HG02798 (cell line): ENCODE data around the gene RHBDF1.
"Not testable (repeated sequence)": the region's sequence is repeated elsewhere in the genome, so short reads cannot be mapped to it uniquely, and the experiment has no call there.

ENCODE experiments used
- ATAC-seq: cut with Tn5 transposase; IDR thresholded peaks from one replicate; pipeline ENCODE4 v1.9.1; 2021; ENCODE audit warnings: mild to moderate bottlenecking; ENCODE audit not compliant: unreplicated experiment, poor library complexity

RHBDF1 gene

DNA sequence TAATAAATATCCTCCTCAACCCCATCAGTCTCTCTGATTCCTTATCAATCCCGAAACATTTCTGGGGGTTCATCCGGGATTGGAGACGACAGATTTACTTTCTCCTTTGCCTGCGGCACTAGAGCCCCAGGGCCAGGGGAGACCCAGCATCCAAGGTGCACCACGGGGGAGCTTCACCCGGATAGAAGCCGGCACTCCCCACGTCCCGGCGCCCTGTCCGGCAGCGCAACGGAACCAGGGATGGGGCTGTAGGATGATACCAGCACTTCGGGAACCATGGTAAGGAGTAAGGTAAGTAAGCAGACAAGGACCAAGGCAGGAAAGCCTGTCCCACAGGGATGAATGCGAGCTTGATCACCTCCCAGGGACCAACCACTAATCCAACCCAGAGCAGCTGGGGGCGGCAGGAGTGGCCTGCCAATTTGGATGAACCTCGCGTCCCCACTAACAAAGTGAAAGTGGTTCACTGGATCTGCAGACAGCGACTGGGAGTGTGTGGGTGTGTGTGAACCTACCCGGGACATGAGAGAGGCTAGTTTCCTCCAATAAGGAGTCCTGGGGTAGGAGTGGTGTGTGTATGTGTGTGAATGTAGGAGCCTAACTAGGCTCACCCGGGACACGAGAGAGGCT is 30.9 kb downstream of the RHBDF1 start:
- no peak for ATAC-seq

DNA sequence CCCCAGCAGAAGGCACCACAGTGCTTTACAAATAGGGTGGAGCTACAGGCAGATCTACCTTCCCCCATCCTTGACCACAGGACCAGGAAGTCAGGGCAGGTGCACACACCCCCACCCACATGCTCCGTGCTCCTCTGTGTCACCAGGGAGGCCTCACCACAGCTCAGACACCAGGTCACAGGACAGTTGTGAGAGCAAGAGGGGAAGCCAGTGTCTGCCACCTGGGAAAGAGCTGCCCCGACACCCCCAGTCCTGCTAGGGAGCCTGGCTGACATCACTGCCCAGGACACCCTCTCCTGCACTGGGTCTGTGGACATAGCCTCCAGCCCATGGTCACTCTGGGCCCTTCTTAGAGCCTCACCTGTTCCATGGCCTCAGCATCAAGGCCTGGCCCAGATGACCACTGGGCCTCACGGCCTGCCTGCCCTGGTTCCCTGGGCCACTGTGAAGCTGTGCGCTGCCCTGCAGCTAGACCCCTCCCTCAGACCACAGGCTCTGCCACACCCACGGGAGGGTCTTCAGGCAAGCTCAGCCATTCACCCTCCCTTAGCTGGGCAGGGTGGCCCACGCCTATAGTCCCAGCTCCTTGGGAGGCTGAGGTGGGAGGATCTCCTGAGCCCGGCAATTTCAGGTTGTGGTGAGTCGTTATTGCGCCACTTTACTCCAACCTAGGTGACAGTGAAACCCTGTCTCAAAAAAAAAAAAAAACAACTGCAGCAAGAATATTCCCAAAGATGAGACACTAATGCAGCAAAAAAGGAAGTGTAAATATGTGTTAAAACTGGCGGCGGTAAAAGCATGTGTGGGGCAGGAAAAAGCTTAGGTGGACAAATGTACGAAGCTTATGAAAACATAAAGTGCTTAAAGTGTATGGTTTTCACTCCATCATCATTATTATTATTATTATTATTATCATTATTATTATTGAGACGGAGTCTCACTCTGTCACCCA is 33.2 kb downstream of the RHBDF1 start:
- peak; percentile 75 for ATAC-seq

DNA sequence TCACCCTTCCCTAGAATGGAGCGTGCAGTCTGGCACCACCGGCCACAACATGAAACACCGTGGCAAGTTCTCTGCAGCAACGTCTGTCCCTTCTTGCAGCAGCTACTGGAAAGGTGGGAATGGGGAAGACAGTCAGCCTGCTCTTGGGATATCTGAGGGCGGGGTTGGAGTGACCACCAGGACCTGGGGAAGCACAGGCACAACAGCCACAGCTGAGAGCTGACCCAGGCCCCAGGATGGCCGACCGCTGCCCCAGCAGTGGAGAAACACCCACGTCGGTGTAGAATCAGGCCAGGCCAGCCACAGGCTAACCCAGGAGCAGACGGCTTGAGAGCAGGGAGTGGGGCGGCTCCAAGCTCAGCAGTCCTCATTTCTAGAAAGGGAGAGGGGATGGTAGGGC is 34.2 kb downstream of the RHBDF1 start:
- ATAC-seq, result not testable (repeated sequence)

DNA sequence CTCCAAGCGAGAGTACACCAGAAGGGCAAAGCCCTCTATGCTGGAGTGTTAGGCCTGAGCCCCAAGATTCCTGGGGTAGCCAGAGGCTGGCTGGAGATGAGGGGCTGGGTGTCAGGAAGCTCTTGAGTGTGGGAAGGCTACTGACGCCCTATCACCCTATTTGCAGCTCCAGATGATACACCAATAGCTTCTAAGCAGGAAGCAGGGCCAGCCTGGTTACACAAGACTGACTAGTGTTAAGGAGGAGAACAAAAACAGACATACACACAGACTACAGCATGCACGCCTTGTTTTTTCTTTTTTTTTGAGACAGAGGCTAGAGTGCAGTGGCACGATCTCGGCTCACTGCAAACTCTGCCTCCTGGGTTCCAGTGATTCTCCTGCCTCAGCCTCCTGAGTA is 34.9 kb downstream of the RHBDF1 start:
- ATAC-seq, result no peak

DNA sequence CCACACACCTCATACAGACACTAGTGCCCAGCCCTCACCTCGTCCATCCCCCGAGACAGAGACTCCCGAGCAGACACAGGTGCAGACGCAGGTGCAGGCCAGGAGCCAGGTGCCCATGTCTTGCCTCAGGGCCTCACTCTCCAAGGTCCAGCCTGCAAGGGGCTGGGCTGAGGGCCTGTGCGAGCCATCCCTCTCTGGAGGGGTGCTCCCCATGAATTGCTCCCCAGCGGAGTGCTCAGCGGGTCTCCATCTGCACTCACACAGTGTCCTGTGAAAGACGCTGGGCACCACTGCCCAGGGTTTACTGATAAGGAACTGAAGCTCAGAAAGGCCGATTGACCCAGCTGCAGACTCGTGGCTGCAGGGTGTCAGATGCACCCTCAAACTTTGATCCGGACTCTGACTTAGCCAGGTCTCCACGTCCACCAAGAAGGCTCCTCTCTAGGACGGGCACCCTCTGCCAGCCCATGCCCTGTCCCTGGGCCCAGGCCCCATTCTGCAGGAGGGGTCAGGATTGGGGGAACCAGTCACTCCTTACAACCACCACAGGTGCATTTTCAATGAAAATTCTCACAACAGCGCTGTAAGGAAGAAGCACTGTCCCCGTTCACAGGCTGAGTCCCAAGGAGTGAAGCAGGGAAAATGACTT is 36.0 kb downstream of the RHBDF1 start:
- no peak for ATAC-seq

DNA sequence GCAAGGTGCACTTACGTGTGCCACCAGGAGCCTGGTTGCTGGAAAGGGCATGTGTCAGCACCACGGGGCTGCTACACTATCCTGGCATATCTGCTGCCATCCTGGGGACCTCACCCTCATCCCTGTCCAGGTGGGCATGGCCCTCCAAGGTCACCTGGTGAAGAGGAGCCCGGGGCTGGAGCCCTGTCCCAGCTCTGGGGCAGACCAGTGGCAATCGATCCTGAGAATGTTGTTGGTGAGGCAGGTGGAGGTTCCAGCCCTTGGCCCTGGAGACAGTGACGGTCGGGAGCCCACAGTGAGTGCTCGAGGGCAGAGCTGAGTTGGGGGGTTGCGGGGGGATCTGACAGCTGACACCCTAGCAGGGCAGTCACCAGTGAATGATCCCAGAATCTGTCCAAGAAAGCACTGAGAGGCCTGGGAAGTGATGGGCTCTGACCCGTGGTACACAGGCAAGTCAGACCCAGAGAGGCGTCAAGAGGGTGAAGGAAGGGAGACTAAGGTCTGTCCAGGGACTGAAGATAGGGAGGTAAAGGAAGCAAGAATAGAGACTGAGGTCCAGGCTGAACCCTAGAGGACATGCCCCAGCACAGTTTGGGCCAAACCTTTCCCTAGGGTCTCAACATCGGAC is 36.6 kb downstream of the RHBDF1 start:
- no peak for ATAC-seq

DNA sequence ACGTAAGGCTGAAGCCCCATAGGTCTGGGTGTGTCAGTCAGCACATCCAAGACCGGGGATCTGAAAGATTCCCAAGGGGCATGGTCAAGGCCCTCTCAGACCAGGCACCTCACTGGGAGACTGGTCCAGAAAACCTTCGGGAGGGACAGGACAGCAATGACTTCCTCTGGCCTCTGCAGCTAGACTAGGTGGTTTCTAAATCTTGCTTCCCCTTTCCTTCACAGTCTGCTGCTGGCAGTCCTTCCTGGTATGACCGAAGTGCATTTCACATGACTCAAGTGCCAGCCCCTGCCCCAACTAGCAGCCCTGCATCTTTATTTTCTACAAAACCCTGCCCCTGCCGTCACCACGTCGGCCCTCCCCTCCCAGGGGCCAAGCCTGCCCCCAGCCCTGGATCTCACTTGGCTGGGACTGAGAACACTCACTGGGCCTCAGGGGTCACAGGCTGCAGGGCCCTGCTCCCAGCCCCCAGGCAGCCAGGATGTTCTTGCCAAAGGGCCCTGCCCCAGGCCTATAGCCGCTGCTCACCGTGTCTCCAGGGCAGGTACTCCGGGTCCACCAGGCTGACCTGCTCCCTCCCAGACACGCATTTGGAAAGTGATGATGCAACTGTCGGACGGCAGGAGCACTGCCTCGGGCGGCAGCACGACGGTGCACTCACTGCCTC is 37.3 kb downstream of the RHBDF1 start:
- no peak for ATAC-seq

DNA sequence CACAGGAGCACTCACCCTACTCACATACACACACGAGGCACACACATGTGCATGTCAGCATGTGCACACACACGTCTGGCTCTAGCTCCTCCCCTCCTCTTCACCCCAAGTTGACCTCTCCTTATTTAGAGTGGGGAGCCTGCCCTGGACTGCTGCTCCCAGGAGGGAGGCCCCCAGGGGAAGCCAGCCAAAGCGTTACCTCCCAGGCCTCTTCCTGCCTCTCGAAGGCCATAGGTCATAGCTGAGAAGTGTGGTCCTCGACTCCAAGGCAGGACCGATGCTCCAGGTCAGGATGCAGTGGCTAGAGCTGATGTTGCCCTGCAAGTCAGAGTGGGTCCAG is 37.8 kb downstream of the RHBDF1 start:
- no peak for ATAC-seq

DNA sequence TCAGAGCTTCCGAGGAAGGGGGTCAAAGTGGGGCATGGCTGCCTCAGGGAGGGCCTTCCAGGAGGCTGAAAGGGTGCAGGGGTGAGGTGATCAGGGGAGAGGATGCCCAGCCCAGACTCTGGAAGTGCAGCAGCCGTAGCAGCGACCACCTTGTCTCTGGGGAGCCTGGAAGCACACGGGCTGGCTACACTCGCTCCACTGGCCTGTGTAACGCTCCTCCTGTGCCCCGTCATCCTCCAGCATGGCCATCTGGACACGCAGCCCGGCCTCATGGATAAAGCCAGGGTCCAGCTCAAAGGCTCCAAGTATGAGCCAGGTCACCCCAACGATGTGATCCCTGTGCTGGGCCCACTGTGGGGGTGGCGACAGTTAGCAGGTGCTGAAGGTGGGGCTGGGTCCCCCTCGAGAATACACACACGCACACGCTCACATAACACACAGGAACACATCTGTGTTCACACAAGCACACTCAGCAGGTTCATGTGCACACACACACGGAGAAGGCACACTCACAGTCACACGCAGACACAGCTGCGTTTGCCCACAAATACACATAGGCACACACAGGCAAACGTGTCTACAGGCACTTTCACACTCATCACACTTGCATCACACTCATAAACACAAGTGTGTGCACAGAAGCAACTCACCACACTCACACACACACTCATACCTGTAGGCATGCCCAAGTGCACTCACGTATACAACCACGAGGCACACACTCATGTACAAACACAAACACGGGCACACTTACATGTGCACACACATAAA is 38.4 kb downstream of the RHBDF1 start:
- ATAC-seq, result no peak

DNA sequence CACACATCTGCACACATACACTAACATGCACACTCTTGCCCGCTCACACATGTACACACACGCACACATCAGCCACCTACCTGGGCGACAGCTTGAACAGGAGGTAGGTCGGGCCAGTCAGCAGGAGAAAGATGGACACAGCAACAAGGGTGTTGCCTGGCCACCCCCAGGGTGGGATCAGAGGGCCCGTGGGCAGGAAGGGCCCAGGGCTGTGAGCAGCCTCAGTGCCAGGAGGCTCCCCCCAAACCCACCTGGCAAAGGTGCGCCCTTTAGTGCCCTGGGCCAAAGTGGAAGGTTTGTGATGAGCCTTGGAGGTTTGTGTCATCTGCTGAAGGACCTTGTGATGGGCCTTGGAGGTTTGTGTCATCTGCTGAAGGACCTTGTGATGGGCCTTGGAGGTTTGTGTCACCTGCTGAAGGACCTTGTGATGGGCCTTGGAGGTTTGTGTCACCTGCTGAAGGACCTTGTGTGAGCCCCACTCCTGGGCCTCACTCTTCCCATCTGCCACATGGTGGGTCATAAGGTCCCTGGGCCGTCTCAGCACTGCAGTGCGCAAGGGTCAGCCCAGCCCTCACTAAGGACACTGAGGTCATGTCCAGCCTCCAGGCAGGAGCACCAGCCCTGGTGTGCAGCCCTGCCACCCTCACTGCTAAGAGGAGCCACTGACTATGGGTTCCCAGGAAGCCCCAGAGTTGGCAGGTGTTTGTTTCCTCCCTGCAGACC is 39.1 kb downstream of the RHBDF1 start:
- not testable (repeated sequence) for ATAC-seq

DNA sequence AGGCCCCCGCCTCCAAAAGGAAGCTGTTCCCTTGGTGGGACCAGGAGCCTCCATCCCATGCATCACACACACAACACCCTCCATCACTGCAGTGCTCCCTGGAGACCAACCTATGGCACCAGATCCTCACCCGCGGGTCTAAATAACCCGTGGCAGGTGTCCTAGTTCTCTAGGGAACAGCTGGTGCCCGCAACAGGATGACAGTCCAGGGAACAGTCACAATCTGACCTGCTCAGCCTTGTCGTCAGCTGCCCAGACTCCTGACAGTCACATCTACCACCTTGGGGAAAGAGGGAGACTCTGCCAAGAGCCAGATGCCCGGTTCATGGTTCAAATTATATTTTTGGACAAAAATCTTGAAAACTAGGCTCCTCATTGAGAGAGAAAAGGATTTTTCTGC is 41.8 kb downstream of the RHBDF1 start:
- ATAC-seq, result not testable (repeated sequence)

DNA sequence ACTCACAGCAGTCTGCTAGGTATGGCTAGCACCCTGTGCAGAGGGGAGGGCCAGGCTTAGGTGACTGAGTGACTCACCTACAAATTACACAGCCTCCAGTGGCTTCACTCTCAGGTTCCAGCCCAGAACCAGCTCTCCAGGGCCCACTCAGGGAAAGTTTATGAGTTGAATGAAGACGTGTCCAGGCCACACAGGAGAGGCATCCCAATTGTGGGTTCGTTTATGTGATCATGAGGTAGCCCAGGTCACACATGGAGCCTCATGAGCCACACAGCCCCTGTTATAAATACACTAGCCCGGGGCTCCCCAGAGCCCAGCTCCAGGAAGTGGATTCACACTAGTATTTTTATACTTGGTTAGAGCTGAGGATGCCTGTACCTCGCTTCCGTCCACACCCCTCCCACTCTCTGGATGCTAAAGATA is 46.5 kb downstream of the RHBDF1 start:
- peak; percentile 56 for ATAC-seq

DNA sequence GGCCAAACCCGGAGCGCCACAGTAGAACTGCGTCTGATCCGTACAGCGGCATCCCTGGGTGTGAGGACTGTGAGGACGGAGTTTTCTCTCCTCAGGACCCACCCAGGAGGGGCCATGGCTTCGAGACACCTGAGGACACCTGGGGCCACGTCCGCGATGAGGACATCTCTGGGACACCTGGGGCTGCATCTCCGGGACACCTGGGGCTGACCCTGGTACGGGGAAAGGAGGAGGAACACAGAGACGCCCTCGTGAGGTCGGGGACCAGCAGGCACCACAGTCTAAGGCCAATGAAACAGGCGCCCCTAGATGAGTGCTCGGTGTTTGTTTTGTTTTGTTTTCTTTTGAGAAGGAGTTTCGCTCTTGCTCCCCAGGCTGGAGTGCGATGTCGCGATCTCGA is 48.3 kb downstream of the RHBDF1 start:
- ATAC-seq, result not testable (repeated sequence)

DNA sequence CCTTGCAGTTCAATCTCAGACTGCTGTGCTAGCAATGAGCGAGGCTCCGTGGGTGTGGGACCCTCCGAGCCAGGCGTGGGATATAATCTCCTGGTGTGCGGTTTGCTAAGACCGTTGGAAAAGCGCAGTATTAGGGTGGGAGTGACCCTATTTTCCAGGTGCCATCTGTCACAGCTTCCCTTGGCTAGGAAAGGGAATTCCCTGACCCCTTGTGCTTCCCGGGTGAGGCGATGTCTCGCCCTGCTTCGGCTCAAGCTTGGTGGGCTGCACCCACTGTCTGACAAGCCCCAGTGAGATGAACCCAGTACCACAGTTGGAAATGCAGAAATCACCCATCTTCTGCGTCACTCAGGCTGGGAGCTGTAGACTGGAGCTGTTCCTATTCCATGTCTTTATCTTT is 51.5 kb downstream of the RHBDF1 start:
- not testable (repeated sequence) for ATAC-seq

DNA sequence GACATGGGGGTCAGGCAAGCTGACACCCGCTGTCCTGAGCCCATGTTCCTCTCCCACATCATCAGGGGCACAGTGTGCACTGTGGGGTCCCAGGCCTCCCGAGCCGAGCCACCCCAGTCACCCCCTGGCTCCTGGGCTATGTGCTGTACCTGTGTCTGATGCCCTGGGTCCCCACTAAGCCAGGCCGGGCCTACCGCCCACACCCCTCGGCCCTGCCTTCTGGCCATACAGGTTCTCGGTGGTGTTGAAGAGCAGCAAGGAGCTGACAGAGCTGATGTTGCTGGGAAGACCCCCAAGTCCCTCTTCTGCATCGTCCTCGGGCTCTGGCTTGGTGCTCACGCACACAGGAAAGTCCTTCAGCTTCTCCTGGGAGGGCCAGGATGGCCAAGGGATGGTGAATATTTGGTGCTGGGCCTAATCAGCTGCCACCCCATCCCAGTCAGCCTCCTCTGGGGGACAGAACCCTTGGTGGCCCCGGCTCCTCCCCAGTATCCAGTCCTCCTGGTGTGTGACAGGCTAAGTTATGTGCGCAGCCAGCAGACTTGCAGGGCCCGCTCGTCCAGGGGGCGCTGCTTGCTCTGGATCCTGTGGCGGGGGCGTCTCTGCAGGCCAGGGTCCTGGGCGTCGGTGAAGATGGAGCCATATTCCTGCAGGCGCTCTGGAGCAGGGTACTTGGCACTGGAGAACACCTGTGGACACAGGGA is 55.2 kb downstream of the RHBDF1 start:
- ATAC-seq, result not testable (repeated sequence)

DNA sequence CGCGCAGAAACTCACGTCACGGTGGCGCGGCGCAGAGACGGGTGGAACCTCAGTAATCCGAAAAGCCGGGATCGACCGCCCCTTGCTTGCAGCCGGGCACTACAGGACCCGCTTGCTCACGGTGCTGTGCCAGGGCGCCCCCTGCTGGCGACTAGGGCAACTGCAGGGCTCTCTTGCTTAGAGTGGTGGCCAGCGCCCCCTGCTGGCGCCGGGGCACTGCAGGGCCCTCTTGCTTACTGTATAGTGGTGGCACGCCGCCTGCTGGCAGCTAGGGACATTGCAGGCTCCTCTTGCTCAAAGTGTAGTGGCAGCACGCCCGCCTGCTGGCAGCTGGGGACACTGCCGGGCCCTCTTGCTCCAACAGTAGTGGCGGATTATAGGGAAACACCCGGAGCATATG is 61.7 kb downstream of the RHBDF1 start:
- ATAC-seq, result not testable (repeated sequence)

DNA sequence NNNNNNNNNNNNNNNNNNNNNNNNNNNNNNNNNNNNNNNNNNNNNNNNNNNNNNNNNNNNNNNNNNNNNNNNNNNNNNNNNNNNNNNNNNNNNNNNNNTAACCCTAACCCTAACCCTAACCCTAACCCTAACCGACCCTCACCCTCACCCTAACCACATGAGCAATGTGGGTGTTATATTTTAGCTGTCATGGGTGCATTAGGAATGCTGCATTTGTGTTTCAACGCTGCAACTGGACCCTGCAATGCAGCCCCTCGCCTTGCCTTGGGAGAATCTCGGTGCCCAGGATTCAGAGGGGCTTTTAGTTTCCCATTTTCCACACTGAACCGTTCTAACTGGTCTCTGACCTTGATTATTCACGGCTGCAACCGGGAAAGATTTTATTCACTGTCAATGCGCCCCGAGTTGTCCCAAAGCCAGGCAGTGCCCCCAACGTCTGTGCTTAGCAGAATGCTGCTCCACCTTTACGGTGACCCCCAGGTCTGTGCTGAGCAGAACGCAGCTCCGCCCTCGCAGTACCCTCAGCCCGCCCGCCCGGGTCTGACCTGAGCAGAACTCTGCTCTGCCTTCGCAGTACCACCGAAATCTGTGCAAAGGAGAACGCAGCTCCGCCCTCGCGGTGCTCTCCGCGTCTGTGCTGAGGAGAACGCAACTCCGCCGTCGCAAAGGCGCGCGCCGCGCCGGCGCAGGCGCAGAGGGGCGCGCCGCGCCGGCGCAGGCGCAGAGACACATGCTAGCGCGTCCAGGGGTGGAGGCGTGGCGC is 62.3 kb downstream of the RHBDF1 start:
- ATAC-seq, result no peak
